K562 (cell line): ENCODE results near the gene UNKL. TPM values are rescaled to one million over a fixed set of nuclear protein-coding genes. Genes with fewer than 3 reads are reported as not detected.

Experiments used
- CBX1 ChIP-seq: sonication (generic); IDR thresholded peaks from 2 replicates; pipeline ENCODE4 v1.6.1; 2016; ENCODE audit warnings: antibody characterized with exemption, low read depth, mild to moderate bottlenecking
- CLOCK ChIP-seq: fragments of 250-450 bp; sonication (Bioruptor Pico); IDR thresholded peaks from 2 replicates; pipeline ENCODE4 v1.4.0; 2020; ENCODE audit warnings: mild to moderate bottlenecking, moderate library complexity, borderline replicate concordance
- CSDE1 ChIP-seq, 2 experiments: fragments of 450-650 bp; IDR thresholded peaks; 2 replicates each; pipeline ENCODE4 v1.6.1; 2016; ENCODE audit warnings: mild to moderate bottlenecking in 1 of 2
- CXXC5 ChIP-seq: fragments of 250-450 bp; sonication (Bioruptor Pico); IDR thresholded peaks from 2 replicates; pipeline ENCODE4 v1.8.0; 2022; ENCODE audit warnings: inconsistent platforms, mild to moderate bottlenecking, moderate library complexity
- EP300 ChIP-seq: IDR thresholded peaks from 2 replicates; pipeline ENCODE4 v1.6.1; 2012; ENCODE audit warnings: low read length, improper control_type of control experiment
- HEY1 ChIP-seq: fragments of 250-450 bp; sonication (Bioruptor Pico); IDR thresholded peaks from 2 replicates; pipeline ENCODE4 v1.5.0; 2020; ENCODE audit warnings: mild to moderate bottlenecking, moderate library complexity, borderline replicate concordance
- MBD2 ChIP-seq: sonication (generic); IDR thresholded peaks from 2 replicates; pipeline ENCODE4 v1.6.1; 2016; ENCODE audit warnings: low read depth, borderline replicate concordance
- MIER1 ChIP-seq: fragments of 450-650 bp; IDR thresholded peaks from 2 replicates; pipeline ENCODE4 v1.6.1; 2016; ENCODE audit warnings: antibody characterized with exemption, mild to moderate bottlenecking, low read depth
- NFIX ChIP-seq: fragments of 250-450 bp; sonication (Bioruptor Pico); IDR thresholded peaks from 2 replicates; pipeline ENCODE4 v1.4.0; 2020; ENCODE audit warnings: low read depth, mild to moderate bottlenecking, moderate library complexity
- PHF21A ChIP-seq: fragments of 450-650 bp; IDR thresholded peaks from 2 replicates; pipeline ENCODE4 v1.6.1; 2017; ENCODE audit warnings: low read depth, borderline replicate concordance
- SMAD4 ChIP-seq: fragments of 250-450 bp; sonication (Bioruptor Pico); conservative IDR thresholded peaks from 2 replicates; pipeline ENCODE4 v1.8.0; 2021; ENCODE audit warnings: inconsistent platforms, mild to moderate bottlenecking, moderate library complexity
- SMARCE1 ChIP-seq: fragments of 450-650 bp; IDR thresholded peaks from 2 replicates; pipeline ENCODE4 v1.7.1; 2016; ENCODE audit warnings: mild to moderate bottlenecking
- TBP ChIP-seq: optimal IDR thresholded peaks from 2 replicates; pipeline ENCODE3; 2011; ENCODE audit warnings: low read depth, low read length, improper control_type of control experiment
- TCF3 ChIP-seq: sonication (generic); formaldehyde crosslinking; IDR thresholded peaks from 2 replicates; pipeline ENCODE4 v1.4.0; 2020; ENCODE audit warnings: mild to moderate bottlenecking, missing genetic modification reagents
- ZBTB40 ChIP-seq, 2 experiments: fragments of 450-650 bp in 1 of 2; sonication (generic) in 1 of 2; formaldehyde crosslinking in 1 of 2; IDR thresholded peaks; 2 replicates each; pipeline versions ENCODE4 v1.7.1 to v1.9.0; 2016 to 2022; ENCODE audit warnings: inconsistent platforms in 1 of 2, mild to moderate bottlenecking in 1 of 2, missing genetic modification reagents in 1 of 2
- ZNF143 ChIP-seq: sonication (generic); formaldehyde crosslinking; IDR thresholded peaks from 2 replicates; pipeline ENCODE4 v1.9.0; 2022; ENCODE audit warnings: mild to moderate bottlenecking, missing genetic modification reagents
- ZZZ3 ChIP-seq: fragments of 450-650 bp; IDR thresholded peaks from 2 replicates; pipeline ENCODE4 v1.6.1; 2016; ENCODE audit warnings: antibody characterized with exemption, mild to moderate bottlenecking, moderate library complexity
- polyA plus RNA-seq, 8 experiments: library from polyadenylated mRNA; depleted of rRNA in 4 of 8; stranded (reverse) in 5 of 8; unstranded in 3 of 8; fragments of >200 nt; fragmentation: Nextera tagmentation in 2 of 8; fragmentation: Illumina TruSeq in 1 of 8; extraction: Ambion mirVana in 2 of 8; extraction: Trizol in 1 of 8; gene quantifications; 2 replicates each; pipeline versions ENCODE4 v1.2.1 to v1.2.3, GENCODE V29; 2011 to 2014; ENCODE audit warnings: inconsistent platforms in 1 of 8, missing spikeins in 1 of 8
- total RNA-seq, 7 experiments: library from RNA; depleted of rRNA in 6 of 7; stranded (reverse); fragments of >200 nt in 6 of 7; fragmentation: Illumina TruSeq in 2 of 7; extraction: Trizol in 2 of 7; gene quantifications; 2 replicates each; pipeline versions ENCODE4 v1.2.1 to v1.2.3, GENCODE V29; 2011 to 2021; ENCODE audit warnings: low replicate concordance in 1 of 7

UNKL gene
- total and polyA plus RNA-seq, 9 of the 15 experiments (the other 6 are each of a cell fraction or from before 2014, with no cell fraction given), result 0.37 to 30.2 (median 5.1) TPM

GRCh38 chr16:1351582-1352362 lies 62.7 kb downstream of the UNKL start, which contains the start of the genes GNPTG and TSR3 (continued):
- TF ChIP-seq ZBTB40 (IDR thresholded peaks at IDR 0.05), result peak; percentile 70
- no peak for TF ChIP-seq ZBTB40 (CRISPR knock-in tag; IDR thresholded peaks at IDR 0.05)
- peak; percentile 49; the same call in 1 of the 2 replicates for TF ChIP-seq MBD2
- no peak for TF ChIP-seq PHF21A
- TF ChIP-seq ZZZ3, result no peak
- no peak for TF ChIP-seq NFIX
- TF ChIP-seq HEY1 (CRISPR knock-in tag), result no peak
- 0 out of 2 replicates have a peak, but pooled peaks have one; percentile 54 for TF ChIP-seq CLOCK (CRISPR knock-in tag)
- no peak for TF ChIP-seq TCF3
- TF ChIP-seq SMAD4 (CRISPR knock-in tag), result peak; percentile 52; the same call in 1 of the 2 replicates
- TF ChIP-seq EP300, result peak; percentile 41
- peak; percentile 68 for TF ChIP-seq ZNF143 (CRISPR knock-in tag)
- TF ChIP-seq CXXC5 (CRISPR knock-in tag), result peak; percentile 97
- peak; percentile 84 for TF ChIP-seq TBP
- peak; percentile 92 for TF ChIP-seq CBX1
- no peak for TF ChIP-seq CSDE1 (IDR thresholded peaks at IDR 0.05)
- TF ChIP-seq SMARCE1, result no peak
- no peak for TF ChIP-seq MIER1
